Tibial nerve (tissue), 4 donors: Measurements from ENCODE around the gene FNBP1L. TPM values are rescaled to one million over a fixed set of nuclear protein-coding genes. Genes with fewer than 3 reads are reported as not detected.

Experiments
- DNase-seq, 2 donors: peaks; one replicate each; pipeline ENCODE4 v3.0.0-alpha.2; 2019; ENCODE audit warnings: low spot score in 2 of 2
- H3K27ac ChIP-seq, 4 donors: fragments of 200-600 bp; sonication (generic) in 3 of 4; one replicate each; pipeline ENCODE4 v1.5.1; 2017 to 2019; ENCODE audit warnings: mild to moderate bottlenecking in 1 of 4
- H3K27me3 ChIP-seq, 2 donors: fragments of 200-600 bp; sonication (generic) in 1 of 2; one replicate each; pipeline versions ENCODE4 v1.5.1 to v1.6.0; 2017 to 2019
- H3K36me3 ChIP-seq, 3 donors: fragments of 200-600 bp; sonication (generic); one replicate each; pipeline ENCODE4 v1.5.1; 2018 to 2019
- H3K4me1 ChIP-seq, 4 donors: fragments of 200-600 bp; sonication (generic) in 3 of 4; one replicate each; pipeline ENCODE4 v1.5.1; 2017 to 2019
- H3K4me3 ChIP-seq, 4 donors: fragments of 200-600 bp; sonication (generic) in 3 of 4; one replicate each; pipeline ENCODE4 v1.5.1; 2017 to 2019; ENCODE audit warnings: mild to moderate bottlenecking in 1 of 4, moderate library complexity in 1 of 4
- H3K9me3 ChIP-seq, 4 donors: fragments of 200-600 bp; sonication (generic) in 3 of 4; one replicate each; pipeline ENCODE4 v1.5.1; 2017 to 2019
- EP300 ChIP-seq, 2 donors: sonication (generic); formaldehyde crosslinking; IDR thresholded peaks; one replicate each; pipeline ENCODE4 v1.6.1; 2017; ENCODE audit warnings: antibody characterized with exemption in 2 of 2, mild to moderate bottlenecking in 1 of 2
- POLR2A ChIP-seq, 2 donors: fragments of 450-650 bp; IDR thresholded peaks; one replicate each; pipeline ENCODE4 v1.6.1; 2017; ENCODE audit warnings: antibody characterized with exemption in 2 of 2, mild to moderate bottlenecking in 2 of 2, moderate library complexity in 2 of 2
- WGBS, 2 donors: methylation state at CpG; one replicate each; pipeline ENCODE4 v1.1.5; 2018; 5-methylcytosine and 5-hydroxymethylcytosine counted together
- total RNA-seq, 4 donors: library from RNA; depleted of rRNA; stranded (reverse); fragments of >200 nt; gene quantifications; one replicate each; pipeline ENCODE4 v1.1.0, GENCODE V29; 2016
- TF ChIP-seq, protein P1 (sequence below), 5 experiments: fragments of 200-600 bp in 3 of 5; fragments of 450-650 bp in 2 of 5; sonication (generic) in 3 of 5; IDR thresholded peaks; one replicate each; pipeline ENCODE4 v1.5.1; 2016 to 2019; ENCODE audit warnings: antibody characterized with exemption in 5 of 5, mild to moderate bottlenecking in 3 of 5, moderate library complexity in 2 of 5

The FNBP1L gene
- total RNA-seq, 4 donors from 2014 or later = 18.3 to 23.2 (median 20.5) TPM

DNA sequence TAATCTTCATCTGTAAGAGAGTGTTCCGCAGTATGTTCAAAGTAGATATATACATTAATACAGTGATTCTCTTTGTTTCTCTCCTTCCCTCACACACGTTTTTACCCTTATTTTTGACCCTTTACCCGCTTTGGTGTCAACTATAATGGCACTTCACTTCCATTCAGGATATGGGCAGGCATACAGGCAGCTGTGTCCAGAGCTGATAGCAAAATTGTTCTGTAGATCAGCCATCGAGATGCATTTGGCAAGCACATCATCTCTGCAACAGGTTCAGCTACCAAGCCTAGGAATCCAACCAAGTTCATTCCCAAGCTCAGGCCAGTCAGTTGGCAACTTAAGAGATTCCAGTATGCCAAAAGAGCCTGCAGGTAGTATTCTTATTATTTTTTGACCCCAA, 74.8 kb downstream of the FNBP1L start:
- TF ChIP-seq EP300 (IDR thresholded peaks at IDR 0.05) = no peak
- no peak for TF ChIP-seq POLR2A (IDR thresholded peaks at IDR 0.05)
- Histone ChIP-seq H3K27me3 (no peaks in the 10 kb centered on the region), H3K27ac (no peak overlapping the region)

DNA sequence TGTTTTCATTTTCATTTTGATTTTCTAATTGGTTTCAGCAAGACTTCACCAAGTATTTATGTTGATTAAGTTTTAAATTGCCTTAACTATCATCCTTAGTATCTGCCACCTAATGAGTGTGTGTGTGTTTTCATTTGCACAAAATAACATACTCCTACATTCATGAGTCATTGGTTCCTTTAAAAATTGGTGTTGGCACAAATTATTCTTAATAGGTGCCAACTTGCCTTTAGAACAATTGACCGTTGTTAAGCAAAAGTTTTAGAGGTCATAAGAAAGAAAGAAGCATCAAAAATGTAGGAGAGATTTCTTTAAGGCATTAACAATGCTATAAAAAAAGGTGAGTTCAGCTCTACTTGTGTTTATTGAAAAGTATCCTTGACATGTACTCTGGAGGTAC, 77.5 kb downstream of the FNBP1L start:
- DNase-seq = no peak
- no peak overlapping the region for H3K27ac ChIP-seq

More for the DNA sequence above, 74.8 kb downstream of the FNBP1L start:
- 69 to 72% methylated on average over 4 of the region's 4 CpGs for WGBS, 2 donors
- Histone ChIP-seq H3K9me3 (no peaks in the 10 kb centered on the region), H3K36me3 (no peaks in the 10 kb centered on the region), H3K4me1 (no peaks in the 10 kb centered on the region), H3K4me3 (no peak overlapping the region)
- DNase-seq = no peak

GRCh38 chr1:93526431-93526830, 78.5 kb downstream of the FNBP1L start:
- peaks cover 0 to 6% (median 0%) of the 10 kb centered on the region in 3 donors for H3K36me3 ChIP-seq
- no peaks in the 10 kb centered on the region for H3K9me3 ChIP-seq
- DNase-seq = no peak
- H3K4me1 ChIP-seq = no peaks in the 10 kb centered on the region
- H3K27ac ChIP-seq = no peak overlapping the region
- no peak overlapping the region for H3K4me3 ChIP-seq
- WGBS, 2 donors = 76 to 90% methylated on average over 2 of the region's 2 CpGs
- H3K27me3 ChIP-seq = no peaks in the 10 kb centered on the region
- TF ChIP-seq, protein P1, sequence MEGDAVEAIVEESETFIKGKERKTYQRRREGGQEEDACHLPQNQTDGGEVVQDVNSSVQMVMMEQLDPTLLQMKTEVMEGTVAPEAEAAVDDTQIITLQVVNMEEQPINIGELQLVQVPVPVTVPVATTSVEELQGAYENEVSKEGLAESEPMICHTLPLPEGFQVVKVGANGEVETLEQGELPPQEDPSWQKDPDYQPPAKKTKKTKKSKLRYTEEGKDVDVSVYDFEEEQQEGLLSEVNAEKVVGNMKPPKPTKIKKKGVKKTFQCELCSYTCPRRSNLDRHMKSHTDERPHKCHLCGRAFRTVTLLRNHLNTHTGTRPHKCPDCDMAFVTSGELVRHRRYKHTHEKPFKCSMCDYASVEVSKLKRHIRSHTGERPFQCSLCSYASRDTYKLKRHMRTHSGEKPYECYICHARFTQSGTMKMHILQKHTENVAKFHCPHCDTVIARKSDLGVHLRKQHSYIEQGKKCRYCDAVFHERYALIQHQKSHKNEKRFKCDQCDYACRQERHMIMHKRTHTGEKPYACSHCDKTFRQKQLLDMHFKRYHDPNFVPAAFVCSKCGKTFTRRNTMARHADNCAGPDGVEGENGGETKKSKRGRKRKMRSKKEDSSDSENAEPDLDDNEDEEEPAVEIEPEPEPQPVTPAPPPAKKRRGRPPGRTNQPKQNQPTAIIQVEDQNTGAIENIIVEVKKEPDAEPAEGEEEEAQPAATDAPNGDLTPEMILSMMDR (IDR thresholded peaks at IDR 0.05) = no peak
- TF ChIP-seq POLR2A (IDR thresholded peaks at IDR 0.05) (no peak), EP300 (IDR thresholded peaks at IDR 0.05) (no peak)

More for the DNA sequence above, 77.5 kb downstream of the FNBP1L start:
- Histone ChIP-seq H3K4me1 (no peaks in the 10 kb centered on the region), H3K9me3 (no peaks in the 10 kb centered on the region), H3K36me3 (peaks cover 0 to under 1% (median 0%) of the 10 kb centered on the region in 3 donors), H3K4me3 (no peak overlapping the region), H3K27me3 (no peaks in the 10 kb centered on the region)
- 60 to 67% methylated on average over 1 of the region's 1 CpG for WGBS, 2 donors
- TF ChIP-seq EP300 (IDR thresholded peaks at IDR 0.05) = no peak
- TF ChIP-seq, protein P1 (IDR thresholded peaks at IDR 0.05) = no peak
- no peak for TF ChIP-seq POLR2A (IDR thresholded peaks at IDR 0.05)

GRCh38 chr1:93528412-93528811, 80.5 kb downstream of the FNBP1L start:
- Histone ChIP-seq H3K9me3 (no peaks in the 10 kb centered on the region), H3K4me3 (no peak overlapping the region), H3K4me1 (no peaks in the 10 kb centered on the region), H3K27me3 (no peaks in the 10 kb centered on the region), H3K27ac (no peak overlapping the region), H3K36me3 (peaks cover 0 to 25% (median 0%) of the 10 kb centered on the region in 3 donors)
- WGBS, 2 donors = 75 to 91% methylated on average over 1 of the region's 1 CpG
- TF ChIP-seq EP300 (IDR thresholded peaks at IDR 0.05) (no peak), POLR2A (IDR thresholded peaks at IDR 0.05) (no peak)
- TF ChIP-seq, protein P1 (IDR thresholded peaks at IDR 0.05) = no peak
- DNase-seq = no peak

DNA sequence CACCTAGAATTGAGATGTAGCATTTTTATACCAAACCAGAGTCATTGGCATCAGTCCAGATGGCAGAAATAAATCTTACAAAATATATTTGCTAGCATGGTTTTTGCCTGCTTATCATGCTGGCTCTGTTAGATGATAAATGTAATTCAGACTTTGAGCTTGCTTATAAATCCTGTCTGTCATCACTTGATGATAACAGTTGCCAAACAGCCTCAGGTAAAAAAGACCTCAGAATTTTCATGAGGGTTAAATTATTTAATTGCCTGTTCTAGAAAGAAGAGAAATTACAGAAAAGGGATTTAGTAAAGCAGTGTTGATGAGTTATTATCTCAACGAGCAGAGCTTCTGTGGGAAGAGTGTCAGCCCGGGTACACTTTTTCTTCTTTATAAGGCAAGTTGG, 83.3 kb downstream of the FNBP1L start:
- DNase-seq = no peak
- Histone ChIP-seq H3K27me3 (no peaks in the 10 kb centered on the region), H3K4me3 (no peak overlapping the region), H3K36me3 (peaks cover 0 to 29% (median 0%) of the 10 kb centered on the region in 3 donors), H3K9me3 (no peaks in the 10 kb centered on the region), H3K4me1 (no peaks in the 10 kb centered on the region), H3K27ac (no peak overlapping the region)
- TF ChIP-seq EP300 (IDR thresholded peaks at IDR 0.05) = no peak
- WGBS, 2 donors = 62 to 73% methylated on average over 2 of the region's 2 CpGs

DNA sequence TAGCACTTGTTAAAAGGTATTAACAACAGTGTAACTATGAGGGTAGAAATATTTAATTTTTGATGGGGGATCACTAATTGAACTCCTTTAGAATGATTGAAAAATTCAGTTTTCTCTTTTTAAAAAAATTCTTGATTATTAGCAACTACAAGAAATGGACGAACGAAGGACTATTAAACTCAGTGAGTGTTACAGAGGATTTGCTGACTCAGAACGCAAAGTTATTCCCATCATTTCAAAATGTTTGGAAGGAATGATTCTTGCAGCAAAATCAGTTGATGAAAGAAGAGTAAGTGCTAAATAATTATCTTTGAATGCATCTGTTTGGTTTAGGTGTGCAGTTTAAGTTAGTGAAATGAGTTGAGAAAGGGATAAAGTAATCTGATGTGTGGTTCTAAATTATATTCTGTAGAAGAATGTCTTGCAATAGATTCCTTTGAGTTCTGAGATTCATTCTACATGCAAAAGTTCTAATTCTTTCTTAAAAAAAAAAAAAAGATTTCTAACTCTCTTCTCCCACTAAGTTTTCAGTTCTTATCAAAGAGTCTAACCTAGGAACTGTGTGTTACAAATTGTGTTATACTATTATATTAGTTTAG, 85.0 kb downstream of the FNBP1L start:
- no peaks in the 10 kb centered on the region for H3K4me1 ChIP-seq
- H3K36me3 ChIP-seq = peaks cover 0 to 29% (median 0%) of the 10 kb centered on the region in 3 donors
- TF ChIP-seq POLR2A (IDR thresholded peaks at IDR 0.05) = no peak
- no peak for TF ChIP-seq EP300 (IDR thresholded peaks at IDR 0.05)
- TF ChIP-seq, protein P1 (IDR thresholded peaks at IDR 0.05) = no peak
- 97 to 99% methylated on average over 3 of the region's 3 CpGs for WGBS, 2 donors
- H3K27ac ChIP-seq = no peak overlapping the region
- no peak for DNase-seq
- H3K27me3 ChIP-seq = no peaks in the 10 kb centered on the region
- H3K9me3 ChIP-seq = no peaks in the 10 kb centered on the region
- no peak overlapping the region for H3K4me3 ChIP-seq
